ENCODE results near the gene TUSC2. TPM values are rescaled to one million over a fixed set of nuclear protein-coding genes. Genes with fewer than 3 reads are reported as not detected.

Gene TUSC2
- total RNA-seq, 2 donors from 2014 or later = 23.5 to 28.1 TPM

GRCh38 chr3:50345008-50345407 is 17.0 kb upstream of the TUSC2 start:
- Mint-ChIP-seq H3K36me3 (ENCODE audit: low read depth) (peaks cover 3% of the 10 kb centered on the region), H3K4me3 (peak overlapping the region; percentile 53), H3K9me3 (no peaks in the 10 kb centered on the region), H3K4me1 (peaks cover 2% of the 10 kb centered on the region), H3K27ac (no peak overlapping the region), H3K27me3 (ENCODE audit: insufficient read depth) (peaks cover 59% of the 10 kb centered on the region)
- Histone ChIP-seq H3K36me3 (ENCODE audit: control insufficient read depth, insufficient read depth, low read length) (peaks cover 14% of the 10 kb centered on the region), H3K27me3 (ENCODE audit: control insufficient read depth, insufficient read depth, low read length, poor library complexity, severe bottlenecking) (peaks cover 49% of the 10 kb centered on the region), H3K9me3 (ENCODE audit: control insufficient read depth, low read length) (no peaks in the 10 kb centered on the region), H3K4me3 (ENCODE audit: low read length) (peak overlapping the region; percentile 78), H3K9ac (ENCODE audit: extremely low read depth, low read length, poor library complexity, severe bottlenecking) (no peak overlapping the region), H3K4me1 (ENCODE audit: control insufficient read depth, insufficient read depth, low read length) (no peaks in the 10 kb centered on the region), H3K27ac (ENCODE audit: low read depth, low read length) (no peak overlapping the region)
- DNase-seq = no peak
- WGBS, 2 experiments (ENCODE audit: insufficient coverage in 1 of 2, insufficient read length in 1 of 2) = 40 to 65% methylated on average over 1 to 8 of the region's 8 CpGs
- TF ChIP-seq, protein P1, sequence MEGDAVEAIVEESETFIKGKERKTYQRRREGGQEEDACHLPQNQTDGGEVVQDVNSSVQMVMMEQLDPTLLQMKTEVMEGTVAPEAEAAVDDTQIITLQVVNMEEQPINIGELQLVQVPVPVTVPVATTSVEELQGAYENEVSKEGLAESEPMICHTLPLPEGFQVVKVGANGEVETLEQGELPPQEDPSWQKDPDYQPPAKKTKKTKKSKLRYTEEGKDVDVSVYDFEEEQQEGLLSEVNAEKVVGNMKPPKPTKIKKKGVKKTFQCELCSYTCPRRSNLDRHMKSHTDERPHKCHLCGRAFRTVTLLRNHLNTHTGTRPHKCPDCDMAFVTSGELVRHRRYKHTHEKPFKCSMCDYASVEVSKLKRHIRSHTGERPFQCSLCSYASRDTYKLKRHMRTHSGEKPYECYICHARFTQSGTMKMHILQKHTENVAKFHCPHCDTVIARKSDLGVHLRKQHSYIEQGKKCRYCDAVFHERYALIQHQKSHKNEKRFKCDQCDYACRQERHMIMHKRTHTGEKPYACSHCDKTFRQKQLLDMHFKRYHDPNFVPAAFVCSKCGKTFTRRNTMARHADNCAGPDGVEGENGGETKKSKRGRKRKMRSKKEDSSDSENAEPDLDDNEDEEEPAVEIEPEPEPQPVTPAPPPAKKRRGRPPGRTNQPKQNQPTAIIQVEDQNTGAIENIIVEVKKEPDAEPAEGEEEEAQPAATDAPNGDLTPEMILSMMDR (conservative IDR thresholded peaks at IDR 0.05) = no peak

- Histone ChIP-seq H3K4me3 (ENCODE audit: low read length) (no peak overlapping the region), H3K9me3 (ENCODE audit: control insufficient read depth, low read length) (no peaks in the 10 kb centered on the region), H3K9ac (ENCODE audit: extremely low read depth, low read length, poor library complexity, severe bottlenecking) (no peak overlapping the region), H3K27me3 (ENCODE audit: control insufficient read depth, insufficient read depth, low read length, poor library complexity, severe bottlenecking) (peaks cover 69% of the 10 kb centered on the region), H3K27ac (ENCODE audit: low read depth, low read length) (no peak overlapping the region), H3K36me3 (ENCODE audit: control insufficient read depth, insufficient read depth, low read length) (peaks cover 8% of the 10 kb centered on the region), H3K4me1 (ENCODE audit: control insufficient read depth, insufficient read depth, low read length) (peaks cover under 1% of the 10 kb centered on the region)
- no peak overlapping the region for H3K27ac Mint-ChIP-seq
- TF ChIP-seq, protein P1 (conservative IDR thresholded peaks at IDR 0.05) = peak; percentile 68
- peaks cover 78% of the 10 kb centered on the region for H3K27me3 Mint-ChIP-seq (ENCODE audit: insufficient read depth)
- 75 to 82% methylated on average over 10 to 13 of the region's 13 CpGs for WGBS, 2 experiments (ENCODE audit: insufficient coverage in 1 of 2, insufficient read length in 1 of 2)
- no peak overlapping the region for H3K4me3 Mint-ChIP-seq
- no peaks in the 10 kb centered on the region for H3K9me3 Mint-ChIP-seq
- H3K36me3 Mint-ChIP-seq (ENCODE audit: low read depth) = peaks cover 3% of the 10 kb centered on the region
- DNase-seq = peak; percentile 80
- no peaks in the 10 kb centered on the region for H3K4me1 Mint-ChIP-seq
Observed at GRCh38 chr3:50342813-50343633, 15.0 kb upstream of the TUSC2 start.

DNA sequence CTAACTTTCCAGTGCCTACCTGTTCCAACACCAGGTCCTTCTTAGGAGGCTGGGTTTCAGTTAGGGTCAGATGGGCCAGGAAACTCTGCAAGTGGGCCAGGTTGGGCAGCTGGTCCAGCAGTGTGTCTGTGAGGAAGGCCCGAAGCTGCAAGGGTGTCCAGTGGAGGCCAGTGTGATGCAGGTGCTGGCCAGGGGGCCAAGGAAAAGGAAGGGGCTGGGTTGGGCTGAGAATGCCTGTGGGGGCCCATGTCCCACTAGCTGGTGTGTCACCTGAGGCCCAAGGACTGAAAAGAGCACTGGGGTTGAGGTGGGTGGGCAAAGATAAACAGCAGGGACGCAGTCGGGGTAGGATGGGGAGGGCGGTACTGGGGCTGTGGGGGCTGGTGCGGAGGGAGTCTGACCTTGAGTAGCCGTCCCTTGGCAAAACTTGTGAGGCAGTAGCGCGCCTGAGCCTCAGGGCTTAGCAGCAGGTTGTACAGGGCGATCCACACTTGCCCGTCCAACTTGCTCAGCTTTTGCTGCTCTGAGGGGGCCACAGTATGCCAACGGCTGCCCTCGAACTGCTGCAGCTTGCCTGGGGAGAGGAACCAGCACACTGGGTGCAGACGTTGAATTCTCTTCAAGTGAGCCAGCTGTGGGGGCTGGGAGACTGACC is 14.1 kb upstream of the TUSC2 start:
- no peak overlapping the region for H3K4me3 Mint-ChIP-seq
- Histone ChIP-seq H3K27me3 (ENCODE audit: control insufficient read depth, insufficient read depth, low read length, poor library complexity, severe bottlenecking) (peaks cover 69% of the 10 kb centered on the region), H3K9ac (ENCODE audit: extremely low read depth, low read length, poor library complexity, severe bottlenecking) (no peak overlapping the region), H3K4me1 (ENCODE audit: control insufficient read depth, insufficient read depth, low read length) (peaks cover 4% of the 10 kb centered on the region), H3K9me3 (ENCODE audit: control insufficient read depth, low read length) (no peaks in the 10 kb centered on the region), H3K27ac (ENCODE audit: low read depth, low read length) (no peak overlapping the region), H3K36me3 (ENCODE audit: control insufficient read depth, insufficient read depth, low read length) (no peaks in the 10 kb centered on the region), H3K4me3 (ENCODE audit: low read length) (no peak overlapping the region)
- no peak for DNase-seq
- peaks cover 79% of the 10 kb centered on the region for H3K27me3 Mint-ChIP-seq (ENCODE audit: insufficient read depth)
- H3K4me1 Mint-ChIP-seq = no peaks in the 10 kb centered on the region
- no peaks in the 10 kb centered on the region for H3K36me3 Mint-ChIP-seq (ENCODE audit: low read depth)
- TF ChIP-seq, protein P1 (conservative IDR thresholded peaks at IDR 0.05) = no peak
- H3K27ac Mint-ChIP-seq = no peak overlapping the region
- 89 to 90% methylated on average over 12 to 13 of the region's 13 CpGs for WGBS, 2 experiments (ENCODE audit: insufficient coverage in 1 of 2, insufficient read length in 1 of 2)
- no peaks in the 10 kb centered on the region for H3K9me3 Mint-ChIP-seq

All from endodermal cell (in vitro differentiated cells).